NB4 (cell line): ENCODE measurements around the gene BCAS3.

Experiments
- MYC ChIP-seq: IDR thresholded peaks from 2 replicates; pipeline ENCODE4 v1.6.1; 2011; ENCODE audit warnings: low read depth, low read length
- POLR2A ChIP-seq: IDR thresholded peaks from 2 replicates; pipeline ENCODE4 v1.6.1; 2011; ENCODE audit warnings: mild to moderate bottlenecking; ENCODE audit not compliant: insufficient read length; ENCODE audit errors: extremely low read depth
- TF ChIP-seq, protein P1 (sequence below): IDR thresholded peaks from one replicate; pipeline ENCODE4 v1.5.1; 2012; ENCODE audit warnings: low read depth, low read length
- TF ChIP-seq, protein P2 (sequence below): IDR thresholded peaks from 2 replicates; pipeline ENCODE4 v1.6.1; 2011; ENCODE audit warnings: low read depth, low read length

DNA sequence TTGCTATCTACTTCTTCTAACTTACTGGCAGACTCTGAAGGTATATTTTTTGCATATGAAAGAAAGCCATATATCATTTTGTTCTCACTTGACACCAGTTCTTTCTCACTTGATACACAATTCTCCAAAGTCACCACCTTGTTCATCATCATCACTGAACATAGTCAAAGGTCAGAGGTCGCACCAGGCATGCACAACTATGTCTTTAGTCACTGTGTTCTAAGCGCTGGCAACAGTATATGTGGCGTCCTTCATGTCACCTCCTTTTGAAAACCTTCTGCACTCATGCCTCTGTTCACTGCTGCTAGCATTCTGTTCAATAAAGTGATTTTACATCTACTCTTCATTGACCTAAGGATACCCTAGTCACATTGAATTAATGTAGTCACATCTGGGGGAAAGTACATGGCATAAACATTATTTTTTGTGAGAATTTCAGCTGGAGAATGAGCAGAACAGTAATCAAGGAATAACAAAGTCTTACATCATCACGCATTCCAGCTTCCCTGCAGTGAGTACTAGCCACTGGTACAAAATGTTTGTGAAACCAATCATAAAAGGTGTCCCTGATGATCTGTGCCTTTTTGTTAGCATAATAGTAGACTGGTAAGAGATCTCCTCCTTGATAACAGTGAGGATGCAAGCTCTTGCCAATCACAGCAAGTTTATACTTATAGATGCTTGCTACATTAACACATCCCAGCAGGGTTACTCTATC is 754.1 kb downstream of the BCAS3 start:
- TF ChIP-seq, protein P1, sequence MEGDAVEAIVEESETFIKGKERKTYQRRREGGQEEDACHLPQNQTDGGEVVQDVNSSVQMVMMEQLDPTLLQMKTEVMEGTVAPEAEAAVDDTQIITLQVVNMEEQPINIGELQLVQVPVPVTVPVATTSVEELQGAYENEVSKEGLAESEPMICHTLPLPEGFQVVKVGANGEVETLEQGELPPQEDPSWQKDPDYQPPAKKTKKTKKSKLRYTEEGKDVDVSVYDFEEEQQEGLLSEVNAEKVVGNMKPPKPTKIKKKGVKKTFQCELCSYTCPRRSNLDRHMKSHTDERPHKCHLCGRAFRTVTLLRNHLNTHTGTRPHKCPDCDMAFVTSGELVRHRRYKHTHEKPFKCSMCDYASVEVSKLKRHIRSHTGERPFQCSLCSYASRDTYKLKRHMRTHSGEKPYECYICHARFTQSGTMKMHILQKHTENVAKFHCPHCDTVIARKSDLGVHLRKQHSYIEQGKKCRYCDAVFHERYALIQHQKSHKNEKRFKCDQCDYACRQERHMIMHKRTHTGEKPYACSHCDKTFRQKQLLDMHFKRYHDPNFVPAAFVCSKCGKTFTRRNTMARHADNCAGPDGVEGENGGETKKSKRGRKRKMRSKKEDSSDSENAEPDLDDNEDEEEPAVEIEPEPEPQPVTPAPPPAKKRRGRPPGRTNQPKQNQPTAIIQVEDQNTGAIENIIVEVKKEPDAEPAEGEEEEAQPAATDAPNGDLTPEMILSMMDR, result no peak
- no peak for TF ChIP-seq POLR2A
- TF ChIP-seq, protein P2, sequence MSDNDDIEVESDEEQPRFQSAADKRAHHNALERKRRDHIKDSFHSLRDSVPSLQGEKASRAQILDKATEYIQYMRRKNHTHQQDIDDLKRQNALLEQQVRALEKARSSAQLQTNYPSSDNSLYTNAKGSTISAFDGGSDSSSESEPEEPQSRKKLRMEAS, result no peak
- TF ChIP-seq MYC, result no peak
